Vagina (tissue), 2 donors: Measurements from ENCODE around the gene PDHX.

Experiments
- CTCF ChIP-seq, 3 experiments: fragments of 450-650 bp in 2 of 3; fragments of 200-600 bp in 1 of 3; sonication (generic) in 1 of 3; IDR thresholded peaks; one replicate each; pipeline ENCODE4 v1.5.1; 2017 to 2019; ENCODE audit warnings: antibody characterized with exemption in 3 of 3, mild to moderate bottlenecking in 2 of 3, moderate library complexity in 2 of 3
- POLR2A ChIP-seq, 2 donors: fragments of 450-650 bp; IDR thresholded peaks; one replicate each; pipeline ENCODE4 v1.6.1; 2017; ENCODE audit warnings: antibody characterized with exemption in 2 of 2, mild to moderate bottlenecking in 2 of 2, moderate library complexity in 2 of 2
- POLR2AphosphoS5 ChIP-seq, 2 donors: sonication (generic); formaldehyde crosslinking; IDR thresholded peaks; one replicate each; pipeline ENCODE4 v1.9.0; 2017; ENCODE audit warnings: antibody characterized with exemption in 2 of 2, mild to moderate bottlenecking in 2 of 2, low read depth in 1 of 2; ENCODE audit not compliant: insufficient read depth in 1 of 2

DNA sequence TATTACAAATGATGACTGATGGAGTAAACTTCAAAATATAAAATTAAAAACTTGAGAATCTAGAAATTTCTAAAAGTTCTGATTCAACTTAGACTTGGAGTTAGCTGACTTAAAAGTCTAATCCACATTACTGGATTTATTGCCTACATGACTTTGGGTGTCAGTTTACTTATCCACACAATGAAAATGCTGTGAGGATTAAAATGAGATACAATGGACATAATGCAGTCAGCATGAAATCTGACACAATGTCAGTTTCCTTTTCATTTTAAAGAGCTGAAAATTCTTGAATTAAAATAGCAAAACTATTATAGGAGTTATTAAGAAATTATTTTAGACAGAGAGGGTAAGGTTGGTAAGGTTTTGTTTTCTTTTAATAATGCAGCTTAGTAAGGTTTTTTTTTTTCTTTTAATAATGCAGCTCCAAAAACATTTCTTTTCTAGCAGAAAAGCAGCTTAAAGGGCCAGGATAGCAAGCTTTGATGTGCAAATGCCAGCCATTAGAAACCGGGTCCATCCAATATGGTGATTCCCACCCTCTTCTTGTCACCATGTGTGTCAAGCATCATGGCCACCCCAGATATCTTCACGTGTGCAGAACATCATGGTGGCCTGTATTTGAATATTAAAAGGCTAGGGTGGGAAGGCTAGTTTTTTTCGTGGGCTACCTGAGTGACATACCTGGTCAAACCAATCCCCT lies 19.1 kb upstream of the PDHX start:
- TF ChIP-seq CTCF (IDR thresholded peaks at IDR 0.05): no peak
- TF ChIP-seq POLR2A (IDR thresholded peaks at IDR 0.05): no peak
- TF ChIP-seq POLR2AphosphoS5 (IDR thresholded peaks at IDR 0.05; ENCODE audit: insufficient read depth in 1 of 2, low read depth in 1 of 2): no peak
